Measurements from ENCODE around the gene POLD2.

POLD2 gene

DNA sequence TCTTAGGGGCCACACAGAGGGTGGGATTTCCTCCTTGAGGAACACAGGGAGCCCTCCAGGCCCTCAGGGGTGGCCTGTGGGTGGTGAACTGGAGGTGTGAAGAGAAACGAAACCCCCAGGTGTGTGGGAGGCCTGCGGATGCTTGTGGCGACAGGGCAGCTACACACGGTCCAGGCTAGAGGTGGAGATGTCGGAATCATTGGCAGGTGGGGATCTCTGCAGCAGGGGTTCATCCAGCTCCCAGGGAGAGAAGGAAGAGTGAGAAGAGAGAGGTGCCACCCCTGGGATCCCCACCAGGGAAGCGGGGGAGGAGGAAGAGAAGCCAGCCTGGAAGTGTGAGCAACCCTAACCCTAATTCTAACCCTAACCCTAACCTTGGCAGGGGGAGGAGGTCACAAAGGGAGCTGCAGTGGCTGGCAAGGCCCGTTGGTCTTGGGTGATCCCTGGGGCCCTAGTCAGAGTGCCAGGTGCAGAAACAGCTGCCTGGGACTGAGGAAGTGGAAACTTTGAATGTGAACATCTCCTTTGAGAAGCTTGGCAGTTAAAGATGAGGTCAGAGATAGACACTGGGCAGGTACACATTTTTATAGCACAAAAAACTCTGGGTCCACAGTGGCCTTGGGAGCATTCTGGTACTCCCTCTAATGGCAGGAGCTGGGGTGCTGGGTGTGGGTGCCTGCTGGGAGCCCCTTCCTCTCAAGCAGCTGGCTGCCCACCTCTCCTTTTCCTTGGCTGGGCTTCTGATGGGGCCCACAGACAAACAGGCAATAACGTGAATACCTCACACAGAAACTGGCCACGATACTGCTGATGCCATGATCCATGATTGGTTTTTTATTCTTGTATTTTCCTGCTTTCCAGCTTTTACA, 26.1 kb downstream of the POLD2 start:
- 85 to 96% methylated on average over 7 to 8 of the region's 9 CpGs for WGBS, 2 experiments (ENCODE audit: insufficient coverage in 2 of 2)
- Histone ChIP-seq H3K36me3 (ENCODE audit: control insufficient read depth, insufficient read depth, low read length) (no peaks in the 10 kb centered on the region), H3K27ac (ENCODE audit: low read depth, low read length, severe bottlenecking) (no peak overlapping the region), H3K9me3 (ENCODE audit: control insufficient read depth, low read length) (no peaks in the 10 kb centered on the region), H3K4me1 (ENCODE audit: control insufficient read depth, insufficient read depth, low read length, poor library complexity, severe bottlenecking) (peaks cover 14% of the 10 kb centered on the region), H3K4me3 (ENCODE audit: extremely low read depth, insufficient read depth, low read length, poor library complexity, severe bottlenecking) (no peak overlapping the region)

DNA sequence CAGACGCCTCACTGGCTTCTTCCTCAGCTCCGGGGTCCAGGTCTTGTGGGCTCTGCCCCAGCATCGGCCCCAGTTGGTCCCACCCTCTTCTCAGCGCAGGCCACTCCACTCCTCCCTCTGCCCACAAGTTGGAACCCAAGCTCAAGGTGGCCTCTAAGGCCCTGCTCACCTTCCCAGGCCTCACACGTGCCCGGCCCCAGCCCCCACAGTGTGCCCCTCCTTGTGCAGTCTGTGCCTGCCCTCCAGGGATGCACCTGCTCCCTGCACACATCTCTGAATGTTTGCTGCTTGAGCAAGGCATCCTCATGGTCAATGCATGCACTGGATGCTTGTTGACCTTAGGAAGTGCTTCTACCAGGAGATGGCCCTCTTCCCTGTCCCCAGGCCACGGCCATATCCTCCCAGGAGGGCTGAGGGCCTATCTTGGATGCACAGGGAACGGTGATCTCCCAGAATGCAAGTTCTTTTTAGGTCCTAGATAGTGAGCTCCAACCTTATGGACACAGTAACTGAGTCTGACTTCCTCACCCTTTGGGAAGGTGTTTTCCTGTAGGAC, 26.9 kb downstream of the POLD2 start:
- Histone ChIP-seq H3K27ac (ENCODE audit: low read depth, low read length, severe bottlenecking) (no peak overlapping the region), H3K9me3 (ENCODE audit: control insufficient read depth, low read length) (no peaks in the 10 kb centered on the region), H3K4me1 (ENCODE audit: control insufficient read depth, insufficient read depth, low read length, poor library complexity, severe bottlenecking) (peaks cover 11% of the 10 kb centered on the region), H3K4me3 (ENCODE audit: extremely low read depth, insufficient read depth, low read length, poor library complexity, severe bottlenecking) (no peak overlapping the region), H3K36me3 (ENCODE audit: control insufficient read depth, insufficient read depth, low read length) (no peaks in the 10 kb centered on the region)
- 88 to 93% methylated on average over 6 to 8 of the region's 8 CpGs for WGBS, 2 experiments (ENCODE audit: insufficient coverage in 2 of 2)

DNA sequence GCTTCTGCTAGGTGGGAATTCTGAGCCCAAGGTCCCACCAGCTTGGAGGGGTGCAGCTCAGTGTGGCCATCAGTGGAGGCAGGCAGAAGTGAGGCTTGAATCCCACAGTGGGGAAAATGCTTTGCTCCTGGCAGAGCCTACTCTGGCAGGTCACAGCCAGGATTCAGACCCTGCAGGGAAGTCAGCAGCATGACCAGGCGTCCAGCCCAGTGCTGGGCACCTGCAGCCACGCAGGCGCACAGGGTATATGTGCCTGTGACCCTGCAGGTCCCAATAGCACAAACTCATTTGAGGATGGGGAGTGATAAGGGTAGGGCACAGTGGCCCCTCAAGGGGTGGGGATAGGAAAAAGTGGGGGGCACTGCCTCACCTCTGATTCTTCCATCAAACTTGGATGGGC, 27.6 kb downstream of the POLD2 start:
- Histone ChIP-seq H3K4me1 (ENCODE audit: control insufficient read depth, insufficient read depth, low read length, poor library complexity, severe bottlenecking) (peaks cover 9% of the 10 kb centered on the region), H3K9me3 (ENCODE audit: control insufficient read depth, low read length) (no peaks in the 10 kb centered on the region), H3K27ac (ENCODE audit: low read depth, low read length, severe bottlenecking) (no peak overlapping the region), H3K4me3 (ENCODE audit: extremely low read depth, insufficient read depth, low read length, poor library complexity, severe bottlenecking) (no peak overlapping the region), H3K36me3 (ENCODE audit: control insufficient read depth, insufficient read depth, low read length) (no peaks in the 10 kb centered on the region)
- 95 to 100% methylated on average over 1 to 3 of the region's 3 CpGs for WGBS, 2 experiments (ENCODE audit: insufficient coverage in 2 of 2)

DNA sequence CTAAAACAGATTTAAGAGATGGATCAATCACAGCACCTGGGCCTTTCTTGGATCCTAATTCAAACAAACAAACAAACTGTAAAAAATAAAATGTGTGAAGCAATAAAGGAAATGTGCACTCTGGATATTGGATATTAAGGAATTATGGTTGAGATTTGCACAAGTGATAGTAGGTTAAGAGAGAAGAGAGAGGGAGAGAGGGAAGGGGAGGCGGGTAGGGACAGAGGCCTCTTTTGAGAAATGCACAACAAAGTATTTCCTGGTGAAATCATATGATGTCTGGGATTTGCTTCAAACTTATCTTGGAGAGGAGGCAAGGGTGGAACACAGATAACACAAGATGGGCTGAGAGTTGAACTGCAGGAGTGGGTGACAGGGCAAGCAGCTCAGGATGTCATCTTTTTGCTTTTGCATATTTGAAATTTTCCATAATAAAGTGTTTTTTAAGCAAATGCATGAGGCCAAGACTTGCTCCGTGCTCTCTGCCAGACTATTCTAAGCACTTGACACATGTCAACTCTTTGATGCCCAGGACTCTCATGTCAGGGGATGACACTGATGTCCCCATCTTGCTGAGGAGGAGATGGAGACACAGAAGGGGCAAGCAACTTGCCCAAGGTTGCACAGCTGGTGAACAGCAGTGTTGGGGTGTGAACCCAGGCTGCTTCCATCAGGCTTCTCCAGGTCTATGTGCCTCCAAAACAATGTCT, 28.3 kb downstream of the POLD2 start:
- Histone ChIP-seq H3K4me3 (ENCODE audit: extremely low read depth, insufficient read depth, low read length, poor library complexity, severe bottlenecking) (no peak overlapping the region), H3K27ac (ENCODE audit: low read depth, low read length, severe bottlenecking) (no peak overlapping the region), H3K36me3 (ENCODE audit: control insufficient read depth, insufficient read depth, low read length) (no peaks in the 10 kb centered on the region), H3K9me3 (ENCODE audit: control insufficient read depth, low read length) (no peaks in the 10 kb centered on the region), H3K4me1 (ENCODE audit: control insufficient read depth, insufficient read depth, low read length, poor library complexity, severe bottlenecking) (peaks cover 3% of the 10 kb centered on the region)
- 71 to 96% methylated on average over 2 of the region's 2 CpGs for WGBS, 2 experiments (ENCODE audit: insufficient coverage in 2 of 2)

DNA sequence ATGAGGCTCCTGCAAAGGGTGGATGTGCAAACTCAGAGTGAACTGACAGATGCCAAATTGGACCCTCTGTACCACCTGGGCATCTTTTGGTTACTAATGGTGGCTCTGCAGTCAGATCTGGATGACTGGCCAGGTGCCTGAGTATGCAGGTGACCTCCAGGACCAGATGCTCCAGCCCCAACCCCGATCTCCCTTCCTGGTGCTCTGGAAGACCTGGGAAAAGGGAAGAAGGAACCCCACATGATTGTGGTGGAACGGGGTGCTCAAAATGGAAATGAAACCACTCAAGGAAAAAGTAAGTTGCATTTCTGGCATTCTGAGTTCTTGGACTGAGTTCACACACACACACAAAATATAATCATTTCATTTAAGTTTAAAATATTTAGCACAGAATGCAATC, 29.0 kb downstream of the POLD2 start:
- Histone ChIP-seq H3K27ac (ENCODE audit: low read depth, low read length, severe bottlenecking) (no peak overlapping the region), H3K36me3 (ENCODE audit: control insufficient read depth, insufficient read depth, low read length) (no peaks in the 10 kb centered on the region), H3K4me1 (ENCODE audit: control insufficient read depth, insufficient read depth, low read length, poor library complexity, severe bottlenecking) (no peaks in the 10 kb centered on the region), H3K9me3 (ENCODE audit: control insufficient read depth, low read length) (no peaks in the 10 kb centered on the region), H3K4me3 (ENCODE audit: extremely low read depth, insufficient read depth, low read length, poor library complexity, severe bottlenecking) (no peak overlapping the region)
- 90 to 100% methylated on average over 2 of the region's 2 CpGs for WGBS, 2 experiments (ENCODE audit: insufficient coverage in 2 of 2)

DNA sequence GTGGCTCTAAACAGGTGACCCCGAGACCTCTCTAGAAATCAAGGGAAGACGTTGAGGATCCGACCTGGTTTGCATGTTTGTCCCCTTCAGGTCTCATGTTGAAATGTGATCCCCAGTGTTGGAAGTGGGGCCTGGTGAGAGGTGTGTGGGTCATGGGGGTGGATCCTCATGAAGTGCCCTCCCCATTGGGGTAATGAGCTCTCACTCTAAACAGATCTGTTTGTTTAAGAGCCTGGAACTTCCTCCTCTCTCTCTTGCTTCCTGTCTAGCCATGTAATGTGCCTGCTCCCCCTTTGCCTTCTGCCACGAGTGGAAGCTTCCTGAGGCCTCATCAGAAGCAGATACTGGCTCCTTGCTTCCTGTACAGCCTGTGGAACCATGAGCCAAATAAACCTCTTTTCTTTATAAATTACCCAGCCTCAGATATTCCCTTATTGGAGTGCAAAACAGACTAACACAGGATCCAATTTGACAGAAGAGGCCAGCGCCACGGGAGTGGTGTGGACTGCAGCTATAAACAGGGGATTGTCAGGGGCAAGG, 30.2 kb downstream of the POLD2 start:
- no peaks in the 10 kb centered on the region for H3K36me3 ChIP-seq (ENCODE audit: control insufficient read depth, insufficient read depth, low read length)
- H3K27ac ChIP-seq (ENCODE audit: low read depth, low read length, severe bottlenecking), result no peak overlapping the region
- no peaks in the 10 kb centered on the region for H3K9me3 ChIP-seq (ENCODE audit: control insufficient read depth, low read length)
- 93 to 96% methylated on average over 3 to 5 of the region's 6 CpGs for WGBS, 2 experiments (ENCODE audit: insufficient coverage in 2 of 2)
- H3K4me1 ChIP-seq (ENCODE audit: control insufficient read depth, insufficient read depth, low read length, poor library complexity, severe bottlenecking), result peaks cover 1% of the 10 kb centered on the region
- H3K4me3 ChIP-seq (ENCODE audit: extremely low read depth, insufficient read depth, low read length, poor library complexity, severe bottlenecking), result no peak overlapping the region

DNA sequence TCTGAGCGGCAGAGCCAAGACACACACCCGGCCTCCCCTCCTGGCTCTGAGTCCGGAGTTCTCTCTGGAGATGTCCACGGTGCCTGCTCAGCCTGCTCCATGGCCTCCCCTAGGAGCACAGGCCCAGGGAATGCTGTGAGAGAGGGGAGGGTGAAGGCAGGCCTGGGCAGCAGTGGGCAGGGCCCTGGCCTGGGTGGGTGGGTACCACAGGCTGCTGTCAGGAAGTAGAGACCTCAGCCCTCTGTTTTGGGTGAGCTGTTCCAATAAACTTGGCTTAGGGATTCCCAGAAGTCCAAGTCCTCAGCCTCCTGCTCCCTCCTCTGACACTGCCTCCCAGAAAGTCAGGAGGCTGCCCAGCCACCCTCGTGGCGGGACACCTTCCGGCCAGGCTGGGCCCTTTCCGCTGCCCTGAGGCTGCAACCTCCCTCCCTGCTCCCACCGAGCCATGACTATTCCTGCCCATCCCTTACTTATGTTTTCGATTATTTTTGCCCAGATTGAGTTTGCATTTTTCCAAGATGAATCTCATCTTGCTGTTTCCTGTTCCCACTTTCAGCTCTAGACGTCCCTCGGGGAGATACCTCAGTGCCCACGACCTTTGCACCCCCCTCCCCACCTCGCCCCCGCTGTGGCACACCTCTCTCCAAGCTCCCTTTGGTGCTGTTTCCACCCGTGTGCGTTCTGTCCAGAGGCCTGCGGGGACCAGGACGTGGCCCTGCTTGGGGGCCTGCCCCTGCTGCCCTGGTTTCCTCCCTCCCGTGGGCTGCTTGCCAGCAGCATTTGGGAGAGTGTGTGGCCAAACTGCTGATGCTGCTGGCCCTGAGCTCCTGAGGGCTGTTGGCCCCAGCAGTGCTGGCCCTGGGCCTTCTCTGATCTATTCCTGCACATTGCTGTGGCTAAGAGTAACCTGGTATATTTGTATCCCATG, 35.2 kb downstream of the POLD2 start:
- Histone ChIP-seq H3K27ac (ENCODE audit: low read depth, low read length, severe bottlenecking) (no peak overlapping the region), H3K36me3 (ENCODE audit: control insufficient read depth, insufficient read depth, low read length) (no peaks in the 10 kb centered on the region), H3K9me3 (ENCODE audit: control insufficient read depth, low read length) (no peaks in the 10 kb centered on the region), H3K4me1 (ENCODE audit: control insufficient read depth, insufficient read depth, low read length, poor library complexity, severe bottlenecking) (peaks cover 4% of the 10 kb centered on the region), H3K4me3 (ENCODE audit: extremely low read depth, insufficient read depth, low read length, poor library complexity, severe bottlenecking) (no peak overlapping the region)
- WGBS, 2 experiments (ENCODE audit: insufficient coverage in 2 of 2), result 90 to 91% methylated on average over 18 to 19 of the region's 20 CpGs

DNA sequence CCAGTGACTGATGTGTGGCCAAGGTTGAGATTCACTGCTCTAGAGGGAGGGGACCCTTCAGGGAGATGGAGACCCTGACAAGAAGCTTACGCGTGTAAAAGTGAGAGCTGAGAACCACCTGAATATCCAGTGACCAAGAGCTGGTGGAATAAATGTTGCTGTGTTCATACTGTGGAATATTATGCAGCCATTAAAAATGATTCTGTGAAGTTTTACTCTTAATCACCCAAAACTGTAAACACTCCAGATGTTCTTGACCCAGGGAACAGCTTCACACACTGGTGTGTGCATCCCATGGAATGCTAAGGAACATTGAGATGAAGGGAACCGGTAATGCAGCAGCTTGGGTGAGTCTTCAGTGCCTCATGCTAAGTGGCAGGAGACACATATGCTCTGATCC, 36.7 kb downstream of the POLD2 start:
- 80 to 100% methylated on average over 1 of the region's 3 CpGs for WGBS, 2 experiments (ENCODE audit: insufficient coverage in 2 of 2)
- Histone ChIP-seq H3K9me3 (ENCODE audit: control insufficient read depth, low read length) (no peaks in the 10 kb centered on the region), H3K27ac (ENCODE audit: low read depth, low read length, severe bottlenecking) (no peak overlapping the region), H3K4me1 (ENCODE audit: control insufficient read depth, insufficient read depth, low read length, poor library complexity, severe bottlenecking) (peaks cover 4% of the 10 kb centered on the region), H3K4me3 (ENCODE audit: extremely low read depth, insufficient read depth, low read length, poor library complexity, severe bottlenecking) (no peak overlapping the region), H3K36me3 (ENCODE audit: control insufficient read depth, insufficient read depth, low read length) (no peaks in the 10 kb centered on the region)

DNA sequence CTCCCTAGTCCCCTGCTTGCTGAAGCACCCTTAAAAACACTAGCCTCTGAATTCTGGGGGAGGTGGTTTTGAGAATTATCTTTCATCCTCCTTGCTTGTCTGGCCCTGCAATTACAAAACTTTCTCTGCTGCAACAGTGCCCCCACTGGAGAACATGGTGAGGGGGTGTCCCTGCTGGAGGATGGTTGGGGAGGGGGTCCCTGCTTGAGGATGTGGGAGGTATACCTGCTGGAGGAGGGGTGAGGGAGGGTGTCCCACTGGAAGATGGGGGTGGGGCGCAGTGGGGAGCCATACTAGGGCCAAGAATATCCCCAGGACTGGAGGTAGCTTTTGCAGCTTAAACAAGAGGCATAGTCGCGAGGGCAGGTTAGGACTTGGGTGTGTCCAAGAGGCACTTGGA, 37.8 kb downstream of the POLD2 start:
- Histone ChIP-seq H3K9me3 (ENCODE audit: control insufficient read depth, low read length) (no peaks in the 10 kb centered on the region), H3K4me1 (ENCODE audit: control insufficient read depth, insufficient read depth, low read length, poor library complexity, severe bottlenecking) (peaks cover 9% of the 10 kb centered on the region), H3K4me3 (ENCODE audit: extremely low read depth, insufficient read depth, low read length, poor library complexity, severe bottlenecking) (no peak overlapping the region), H3K27ac (ENCODE audit: low read depth, low read length, severe bottlenecking) (no peak overlapping the region), H3K36me3 (ENCODE audit: control insufficient read depth, insufficient read depth, low read length) (no peaks in the 10 kb centered on the region)
- WGBS, 2 experiments (ENCODE audit: insufficient coverage in 2 of 2), result 84 to 94% methylated on average over 2 to 3 of the region's 3 CpGs

DNA sequence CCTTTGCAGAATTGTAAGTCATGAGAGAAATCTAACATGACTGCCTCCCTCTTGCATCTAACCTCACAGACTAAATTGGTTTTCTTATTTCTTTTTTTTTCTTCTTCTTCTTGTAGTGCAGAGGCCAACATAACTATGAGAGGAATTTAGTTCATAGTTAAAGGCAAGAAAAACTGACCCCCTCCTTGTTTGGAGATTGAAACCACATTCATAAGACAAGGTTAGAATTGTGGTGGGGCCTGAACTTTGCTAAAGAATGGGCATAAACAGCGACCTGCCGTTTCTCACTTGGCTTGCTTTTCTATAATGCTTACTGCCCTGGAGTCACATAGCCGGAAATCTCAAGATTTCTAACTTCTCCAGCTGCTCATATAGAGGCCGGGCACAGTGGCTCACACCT, 38.6 kb downstream of the POLD2 start:
- WGBS, 2 experiments (ENCODE audit: insufficient coverage in 2 of 2), result 100% methylated on average over 3 to 4 of the region's 4 CpGs
- Histone ChIP-seq H3K4me1 (ENCODE audit: control insufficient read depth, insufficient read depth, low read length, poor library complexity, severe bottlenecking) (peaks cover 9% of the 10 kb centered on the region), H3K36me3 (ENCODE audit: control insufficient read depth, insufficient read depth, low read length) (peaks cover 6% of the 10 kb centered on the region), H3K9me3 (ENCODE audit: control insufficient read depth, low read length) (no peaks in the 10 kb centered on the region), H3K4me3 (ENCODE audit: extremely low read depth, insufficient read depth, low read length, poor library complexity, severe bottlenecking) (no peak overlapping the region), H3K27ac (ENCODE audit: low read depth, low read length, severe bottlenecking) (no peak overlapping the region)
